Activated CD4-positive, CD25-positive, alpha-beta regulatory T cell treated with anti-CD3 and anti-CD28 coated beads, Interleukin-2, amount 50 U/mL, for 24 hours (primary cell): ENCODE measurements around the gene XCL1.
A peak's percentile ranks its signal among the peaks of the same experiment; 100 is the strongest.
"Not testable (repeated sequence)": the region's sequence is repeated elsewhere in the genome, so short reads cannot be mapped to it uniquely, and the experiment has no call there.

Source experiments
- ATAC-seq, 2 donors: fragments of 150-1000 bp; cut with Tn5 transposase; one replicate each; pipeline ENCODE4 v1.10.0; 2021; ENCODE audit warnings: mild to moderate bottlenecking in 1 of 2, moderate library complexity in 1 of 2

The XCL1 gene, protein sequence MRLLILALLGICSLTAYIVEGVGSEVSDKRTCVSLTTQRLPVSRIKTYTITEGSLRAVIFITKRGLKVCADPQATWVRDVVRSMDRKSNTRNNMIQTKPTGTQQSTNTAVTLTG

DNA sequence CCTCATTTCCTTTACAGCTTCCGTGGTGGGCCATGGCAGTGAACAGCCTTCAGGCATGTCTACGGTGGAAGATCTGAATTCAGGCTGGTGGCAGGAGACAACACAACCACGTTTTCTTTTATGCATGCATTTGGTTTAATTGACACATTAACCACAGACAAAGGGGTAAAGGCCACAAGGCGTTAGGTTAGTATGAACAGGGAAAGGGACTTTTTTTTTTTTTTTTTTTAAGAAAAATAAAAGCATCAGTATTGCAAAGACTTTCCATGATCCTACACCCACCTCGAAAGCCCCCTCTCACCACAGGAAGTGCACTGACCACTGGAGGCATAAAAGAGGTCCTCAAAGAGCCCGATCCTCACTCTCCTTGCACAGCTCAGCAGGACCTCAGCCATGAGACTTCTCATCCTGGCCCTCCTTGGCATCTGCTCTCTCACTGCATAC lies at the start of gene XCL1:
XCL1 (plus strand) TSS at position 361 of the 444 bp plus-strand sequence; CDS start at position 394, 33 bp downstream.
- ATAC-seq: not testable (repeated sequence)

DNA sequence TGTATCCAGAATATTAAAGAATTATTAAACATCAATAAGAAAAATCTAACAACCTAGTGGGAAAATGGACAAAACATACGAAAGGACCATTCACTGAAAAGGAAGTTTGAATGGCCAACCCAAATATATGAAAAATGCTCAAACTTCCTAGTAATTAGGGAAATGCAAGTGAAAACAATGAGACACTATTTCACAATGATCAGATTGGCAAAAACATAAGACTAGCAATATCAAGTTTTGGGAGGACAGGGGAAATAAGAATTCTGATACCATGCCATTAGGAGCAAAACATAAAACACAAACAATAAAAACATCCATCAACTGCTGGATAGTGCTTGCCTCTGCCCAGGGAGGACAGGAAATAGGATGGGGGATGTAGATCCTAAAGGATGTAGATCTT lies 46.9 kb upstream of the XCL1 start:
- ATAC-seq: no peak

DNA sequence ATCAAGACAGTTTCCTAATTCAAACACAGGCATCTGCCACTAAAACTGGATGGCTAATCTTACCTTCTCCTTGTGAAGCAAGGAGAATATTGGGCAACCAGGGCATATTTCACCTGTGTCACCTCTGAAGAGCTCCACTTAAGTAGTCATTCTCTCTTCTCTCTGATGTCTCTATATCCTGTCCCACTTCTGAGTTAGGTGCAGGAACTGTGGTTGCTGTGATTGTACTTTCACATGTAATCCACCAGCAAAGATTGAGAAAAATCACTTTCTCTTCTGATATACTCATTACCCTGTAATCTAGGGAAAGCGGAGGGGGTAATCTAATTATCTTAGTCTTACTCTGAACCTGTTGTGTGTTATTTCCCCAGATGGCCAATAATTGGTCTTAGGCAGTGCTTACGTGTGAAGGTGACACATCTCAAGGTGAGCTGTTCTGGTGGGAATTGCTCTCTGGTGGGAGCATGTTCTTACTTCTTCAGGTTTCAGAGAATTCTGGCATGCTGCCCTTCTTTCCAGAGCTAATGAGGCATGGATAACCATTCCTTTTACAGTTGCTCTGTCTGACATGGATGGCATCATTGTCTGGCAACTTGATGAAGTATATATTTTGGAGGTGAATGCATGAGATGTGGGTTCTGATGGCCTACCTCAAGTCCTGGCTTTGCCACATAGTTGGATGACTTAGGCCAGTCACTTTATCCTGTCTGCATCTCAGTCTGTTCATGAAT lies 44.6 kb upstream of the XCL1 start:
- ATAC-seq: peak; percentile 81 to 84

DNA sequence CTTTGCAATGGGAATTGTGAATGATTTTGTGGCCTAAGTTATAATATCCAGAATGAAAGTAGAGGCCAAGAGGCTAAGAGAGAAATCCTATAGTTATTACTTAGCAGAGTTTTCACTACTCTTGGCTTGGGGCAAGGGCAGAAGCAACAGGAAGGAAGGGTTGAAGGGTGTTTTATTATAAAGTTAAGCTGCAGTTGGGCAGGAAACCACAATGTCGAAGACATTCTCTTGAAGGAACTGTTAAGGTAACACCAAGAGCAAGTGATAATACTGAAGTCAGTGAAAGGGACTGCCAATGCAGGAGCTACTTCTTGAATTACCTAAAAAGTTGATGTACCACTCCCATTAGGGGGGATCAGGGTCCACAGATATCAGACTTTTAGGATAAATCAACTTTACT lies 40.9 kb upstream of the XCL1 start:
- ATAC-seq: peak; percentile 22 to 47

DNA sequence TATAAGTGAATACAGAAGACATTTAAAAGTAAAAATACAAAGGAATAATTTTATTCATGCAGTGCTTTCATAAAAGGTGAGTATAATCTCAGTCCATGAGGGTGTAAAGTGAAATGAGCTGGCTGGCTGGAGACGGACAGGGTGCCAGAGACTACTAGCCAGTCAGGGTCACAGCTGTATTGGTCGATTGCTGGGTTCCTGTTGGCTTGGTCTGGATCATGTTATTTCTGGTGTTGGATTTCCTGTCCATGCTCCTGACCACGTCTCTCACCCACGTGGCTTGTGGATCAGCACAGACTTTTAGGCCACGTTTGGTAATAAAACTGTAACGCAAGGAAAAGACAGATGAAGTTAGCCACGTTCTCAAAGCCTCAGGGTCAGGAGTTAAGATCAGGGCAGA lies 35.6 kb upstream of the XCL1 start:
- ATAC-seq: not testable (repeated sequence)

DNA sequence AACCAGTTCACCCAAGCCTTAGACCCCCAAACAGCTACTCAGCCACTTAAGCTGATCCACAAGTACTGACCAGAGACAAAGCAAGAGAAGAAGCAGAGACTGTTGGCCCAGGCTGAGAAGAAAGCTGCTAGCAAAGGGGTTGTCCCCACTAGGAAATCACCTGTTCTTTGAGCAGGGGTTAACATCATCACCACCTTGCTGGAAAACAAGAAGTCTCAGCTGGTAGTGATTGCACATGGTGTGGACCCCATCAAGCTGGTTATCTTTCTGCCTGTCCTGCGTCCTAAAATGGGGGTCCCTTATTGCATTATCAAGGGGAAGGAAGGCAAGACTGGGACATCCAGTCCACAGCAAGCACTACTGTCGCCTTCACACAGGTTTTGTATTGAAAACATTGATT lies 33.4 kb upstream of the XCL1 start:
- ATAC-seq: not testable (repeated sequence)

DNA sequence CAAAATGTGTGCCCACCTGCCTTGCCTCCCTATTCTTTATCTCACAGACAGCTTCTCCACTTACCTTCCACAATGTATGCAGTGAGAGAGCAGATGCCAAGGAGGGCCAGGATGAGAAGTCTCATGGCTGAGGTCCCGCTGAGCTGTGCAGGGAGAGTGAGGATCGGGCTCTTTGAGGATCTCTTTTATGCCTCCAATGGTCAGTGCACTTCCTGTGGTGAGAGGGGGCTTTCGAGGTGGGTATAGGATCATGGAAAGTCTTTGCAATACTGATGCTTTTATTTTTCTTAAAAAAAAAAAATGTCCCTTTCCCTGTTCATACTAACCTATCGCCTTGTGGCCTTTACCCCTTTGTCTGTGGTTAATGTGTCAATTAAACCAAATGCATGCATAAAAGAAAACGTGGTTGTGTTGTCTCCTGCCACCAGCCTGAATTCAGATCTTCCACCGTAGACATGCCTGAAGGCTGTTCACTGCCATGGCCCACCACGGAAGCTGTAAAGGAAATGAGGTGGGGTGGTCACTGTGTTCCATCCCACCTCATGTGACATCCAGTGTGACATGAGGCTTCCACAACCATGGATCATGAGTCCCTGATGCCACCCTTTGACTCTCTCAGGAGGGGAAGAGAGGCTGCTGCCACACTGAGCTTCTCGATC lies 32.4 kb upstream of the XCL1 start, which contains the start of gene XCL2:
XCL2 (minus strand) TSS at position 158 of the 659 bp plus-strand sequence; CDS start at position 125, 33 bp downstream.
- ATAC-seq: not testable (repeated sequence)

DNA sequence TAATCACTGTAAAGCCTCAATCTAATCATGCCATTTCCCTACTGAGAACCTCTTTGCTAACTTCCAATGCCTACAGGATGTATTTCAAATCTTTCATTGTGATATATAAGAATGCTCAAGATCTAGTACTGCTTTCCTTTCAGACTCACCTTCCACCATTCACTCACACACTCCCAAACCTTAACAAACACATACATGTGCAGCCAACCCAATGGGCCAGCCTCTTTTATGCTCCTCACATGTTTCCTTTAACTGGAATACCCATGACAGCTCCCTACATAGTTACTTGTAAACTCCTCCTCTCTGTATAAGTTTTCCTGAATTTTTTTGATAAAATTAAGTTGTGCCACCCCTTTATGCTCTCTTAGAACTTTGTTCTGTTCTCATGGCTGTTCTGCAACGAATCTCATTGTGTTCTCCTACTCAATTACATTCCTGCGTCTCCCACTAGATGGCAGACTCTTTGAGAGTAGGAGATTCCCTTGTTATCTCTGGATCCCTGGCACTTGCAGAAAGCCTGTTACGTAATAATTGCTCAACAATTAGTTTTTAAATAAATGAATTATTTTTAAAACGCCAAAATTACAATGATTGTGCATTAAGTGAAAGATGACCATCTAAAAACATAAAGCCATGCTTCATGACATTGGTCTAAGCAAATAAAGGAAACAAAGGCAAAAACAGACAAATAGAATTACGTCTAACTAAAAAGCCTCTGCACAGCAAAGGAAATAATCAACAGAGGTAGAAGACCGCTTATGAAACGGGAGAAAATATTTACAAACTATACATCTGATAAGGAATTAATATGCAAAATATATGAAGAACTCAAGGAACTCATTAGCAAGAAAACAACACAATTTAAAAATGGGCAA lies 30.5 kb upstream of the XCL1 start:
- ATAC-seq: not testable (repeated sequence)

DNA sequence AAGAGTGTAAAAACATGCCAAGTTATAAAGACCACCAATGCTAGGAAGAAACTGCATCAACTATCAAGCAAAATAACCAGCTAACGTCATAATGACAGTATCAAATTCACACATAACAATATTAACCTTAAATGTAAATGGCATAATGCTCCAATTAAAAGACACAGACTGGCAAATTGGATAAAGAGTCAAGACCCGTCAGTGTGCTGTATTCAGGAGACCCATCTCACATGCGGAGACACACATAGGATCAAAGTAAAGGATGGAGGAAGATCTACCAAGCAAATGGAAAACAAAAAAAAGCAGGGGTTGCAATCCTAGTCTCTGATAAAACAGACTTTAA lies 29.9 kb upstream of the XCL1 start:
- not testable (repeated sequence) for ATAC-seq

DNA sequence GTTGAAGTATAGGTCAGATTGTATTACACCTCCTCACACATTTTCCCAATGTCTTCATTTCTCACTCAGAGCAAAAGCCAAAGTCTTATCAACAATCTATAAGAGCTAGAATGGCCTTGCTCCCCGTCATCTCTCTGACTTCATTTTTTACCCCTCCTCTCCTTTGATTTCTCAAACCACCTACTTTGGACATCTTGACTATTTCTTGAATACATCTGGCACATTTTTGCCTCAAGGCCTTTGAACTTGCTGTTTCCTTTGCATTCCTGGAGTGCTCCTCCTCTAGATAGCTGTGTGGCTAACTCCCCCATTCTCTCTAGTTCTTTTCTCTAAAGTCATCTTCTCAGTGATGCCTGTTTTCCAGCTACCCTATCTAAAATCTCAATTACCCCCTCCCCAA lies 25.4 kb upstream of the XCL1 start:
- no peak for ATAC-seq

DNA sequence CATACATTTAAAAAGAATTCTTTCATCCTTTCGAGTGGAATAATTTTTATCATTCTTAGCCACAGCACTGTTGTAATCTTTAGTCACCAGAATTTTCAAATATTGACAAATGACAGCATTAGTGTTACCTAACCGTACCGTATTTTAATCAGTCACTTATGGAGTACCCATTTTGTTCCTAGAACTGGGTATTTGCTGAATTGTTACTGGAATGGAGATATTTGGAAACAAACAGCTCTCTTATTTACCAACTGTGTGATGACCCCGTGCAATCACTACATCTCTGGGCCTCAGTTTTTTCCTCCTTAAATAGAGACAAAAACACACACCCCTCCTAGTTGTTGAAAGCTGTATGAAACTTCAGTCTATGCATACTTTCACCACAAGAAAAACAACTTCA lies 24.7 kb upstream of the XCL1 start:
- ATAC-seq: no peak

DNA sequence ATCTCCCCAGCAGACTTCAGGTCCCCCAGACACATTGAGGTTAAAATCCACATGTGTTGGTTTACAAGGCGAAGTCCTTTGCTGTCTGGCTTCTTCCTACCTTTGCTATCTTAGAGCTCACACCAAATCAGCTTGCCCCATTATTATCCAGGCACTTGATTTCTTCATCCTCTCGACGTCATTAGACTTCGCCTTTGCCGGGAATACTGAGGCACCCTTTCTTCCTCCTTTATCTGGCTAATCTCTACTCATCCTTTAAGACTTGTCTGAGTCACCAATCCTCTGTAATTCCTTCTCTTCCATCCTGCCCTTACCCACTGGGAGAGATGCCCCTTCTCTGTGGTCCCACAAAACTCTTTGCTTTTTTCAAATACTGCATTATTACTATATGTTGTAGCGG lies 23.4 kb upstream of the XCL1 start:
- ATAC-seq: no peak

DNA sequence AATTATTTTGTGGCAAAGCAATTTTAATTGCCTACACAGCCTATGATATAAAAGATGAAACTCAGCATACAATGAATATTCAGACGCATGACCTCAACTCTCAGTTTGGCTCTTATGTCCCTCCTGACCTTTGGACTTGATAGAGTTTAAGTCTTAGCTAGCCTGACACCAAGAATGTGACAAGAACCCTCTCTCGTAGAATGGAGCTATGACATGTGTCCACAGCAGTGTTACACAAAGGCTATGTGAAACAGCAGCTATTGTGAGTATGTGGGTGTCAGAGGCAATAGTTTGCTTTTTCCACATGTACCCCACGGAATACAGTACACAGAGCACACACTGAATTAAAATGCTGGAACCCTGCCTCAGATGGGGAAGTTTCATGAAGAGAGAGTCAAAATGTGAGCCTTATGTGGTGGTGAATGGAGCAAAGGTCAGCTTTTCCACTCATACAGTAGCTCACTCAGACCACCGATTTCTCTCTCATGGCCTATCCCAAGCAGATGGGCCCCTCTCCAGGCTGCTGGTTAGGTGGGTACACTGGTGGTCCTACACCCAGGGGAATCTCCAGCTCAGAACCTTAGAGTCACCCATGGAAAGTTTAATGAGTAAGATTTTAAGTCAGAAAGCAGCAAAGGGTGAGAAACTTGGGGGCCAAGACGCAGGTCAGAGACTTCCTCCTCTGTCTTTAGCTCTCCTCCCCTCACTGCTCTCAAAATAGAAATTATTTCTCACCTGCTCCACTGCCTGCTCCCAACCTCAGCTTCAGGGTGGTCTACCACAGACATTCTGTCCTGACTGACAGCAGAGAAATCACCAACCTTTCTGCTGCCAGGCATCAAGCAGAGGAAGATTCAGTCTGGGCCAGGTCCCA lies 22.5 kb upstream of the XCL1 start:
- no peak for ATAC-seq

DNA sequence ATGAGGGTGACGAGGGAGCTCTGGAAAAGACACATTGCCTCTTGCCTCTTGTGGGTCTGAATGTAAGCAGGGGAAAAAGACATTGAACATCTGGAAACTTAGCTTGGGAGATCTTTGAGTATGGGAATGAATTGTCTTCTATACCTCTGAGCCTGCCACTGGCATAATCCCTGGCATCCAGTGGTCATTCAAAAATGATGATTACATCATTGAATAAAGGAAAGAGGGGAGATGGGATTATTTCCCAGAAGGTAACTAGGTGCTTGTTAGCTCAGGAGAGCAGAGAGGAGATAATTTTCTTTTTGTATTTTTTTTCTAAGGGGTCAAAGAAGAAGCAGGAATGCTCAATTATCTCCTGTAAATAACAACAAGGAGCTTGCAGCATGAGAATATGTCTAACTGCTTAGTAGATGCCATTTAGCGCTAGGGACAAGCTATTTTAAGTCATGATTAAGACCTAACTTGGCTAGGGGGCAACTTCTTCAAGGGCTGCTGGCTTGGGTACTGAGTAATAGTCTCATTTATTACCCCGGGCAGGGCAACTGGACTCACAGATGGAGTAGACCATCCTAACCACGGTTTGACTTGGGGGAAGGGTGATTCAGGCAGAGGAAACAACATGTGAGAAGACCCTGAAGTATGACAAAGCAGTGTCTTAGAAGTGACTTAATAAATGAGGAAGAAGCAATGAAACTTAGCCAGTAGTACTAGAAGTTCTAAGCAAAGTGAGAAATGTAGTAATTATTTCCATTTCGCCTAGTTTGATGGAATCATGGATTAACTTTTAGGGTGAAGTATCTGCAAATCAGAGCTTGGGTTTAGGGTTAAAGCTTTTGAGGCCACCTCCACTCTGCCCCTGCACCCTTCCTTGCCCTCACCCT lies 21.6 kb upstream of the XCL1 start:
- no peak for ATAC-seq

DNA sequence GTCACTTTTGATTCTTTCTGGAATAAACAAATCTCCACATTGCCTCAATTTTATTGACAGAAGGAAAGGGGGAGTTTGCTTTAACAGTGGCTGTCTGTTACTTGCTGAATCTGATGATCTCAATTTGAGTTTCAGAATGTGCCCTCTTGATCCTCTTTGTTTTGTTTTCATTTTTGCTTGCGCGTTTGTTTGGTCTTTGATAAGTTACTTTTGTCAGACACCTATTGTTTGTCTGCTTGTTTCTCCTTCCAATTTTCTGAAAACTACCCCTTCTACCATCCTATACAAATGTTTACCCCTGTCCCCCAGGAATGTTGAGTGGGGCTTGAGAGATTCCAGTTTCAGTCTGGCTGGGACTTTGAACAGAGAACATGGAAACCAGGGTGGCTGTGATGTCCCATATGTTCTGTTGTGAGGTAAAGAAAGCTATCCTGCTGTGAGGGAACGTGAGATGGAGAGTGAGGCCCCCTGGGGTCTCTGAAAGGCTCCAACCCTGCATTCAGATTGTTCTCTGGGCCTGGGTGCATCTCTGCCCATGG lies 20.8 kb upstream of the XCL1 start:
- ATAC-seq: no peak

DNA sequence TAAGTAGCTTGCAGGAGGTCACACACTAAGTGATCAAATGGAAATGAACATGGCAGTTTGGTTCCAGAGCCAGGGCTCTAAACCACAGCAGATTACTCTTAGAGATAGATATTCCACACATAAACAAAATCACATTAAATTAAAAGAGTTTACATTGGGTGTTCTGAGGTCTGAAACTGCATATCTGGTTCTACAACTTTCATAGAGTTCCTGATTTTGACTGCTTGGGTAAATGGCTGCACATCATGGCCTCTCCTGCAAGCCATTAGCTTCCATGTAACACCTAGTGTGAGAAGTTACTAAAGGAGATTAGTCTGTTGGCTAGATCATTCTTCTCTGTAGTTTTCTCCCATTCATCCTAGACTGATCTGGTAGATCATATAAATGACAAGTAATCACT lies 19.8 kb upstream of the XCL1 start:
- no peak for ATAC-seq

DNA sequence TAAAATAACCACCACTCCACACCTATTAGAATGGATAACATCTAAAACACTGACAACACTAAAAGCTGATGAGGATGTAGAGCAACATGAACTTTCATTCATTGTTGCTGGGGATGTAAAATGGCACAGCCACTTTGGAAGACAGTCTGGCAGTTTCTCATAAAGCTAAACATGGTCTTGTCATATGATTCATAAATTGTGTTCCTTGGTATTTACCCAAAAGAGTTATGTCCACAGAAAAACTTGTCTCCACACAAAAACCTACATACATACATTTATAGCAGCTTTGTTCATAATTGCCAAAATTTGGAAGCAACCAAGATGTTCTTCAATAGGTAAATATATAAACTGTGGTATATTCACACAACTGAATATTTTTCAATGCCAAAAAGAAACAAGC lies 16.0 kb upstream of the XCL1 start:
- no peak for ATAC-seq

DNA sequence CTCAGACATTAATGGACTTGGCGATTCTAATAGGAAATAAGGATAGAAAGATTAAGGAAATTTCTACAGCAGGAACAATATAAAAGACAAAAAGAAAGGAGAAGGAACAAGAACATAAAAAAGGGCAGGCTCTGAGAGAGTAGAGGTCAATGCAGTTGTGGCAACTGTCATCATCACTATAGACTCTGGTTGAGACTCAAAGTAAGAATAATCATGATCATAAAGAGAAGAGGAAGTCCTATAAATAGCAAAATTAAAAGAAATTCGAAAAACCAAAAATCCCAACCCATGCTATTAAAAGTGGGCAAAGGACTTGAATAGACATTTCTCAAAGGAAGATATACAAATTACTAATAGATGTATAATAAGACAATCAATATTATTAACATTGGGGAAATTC lies 14.4 kb upstream of the XCL1 start:
- ATAC-seq: no peak

DNA sequence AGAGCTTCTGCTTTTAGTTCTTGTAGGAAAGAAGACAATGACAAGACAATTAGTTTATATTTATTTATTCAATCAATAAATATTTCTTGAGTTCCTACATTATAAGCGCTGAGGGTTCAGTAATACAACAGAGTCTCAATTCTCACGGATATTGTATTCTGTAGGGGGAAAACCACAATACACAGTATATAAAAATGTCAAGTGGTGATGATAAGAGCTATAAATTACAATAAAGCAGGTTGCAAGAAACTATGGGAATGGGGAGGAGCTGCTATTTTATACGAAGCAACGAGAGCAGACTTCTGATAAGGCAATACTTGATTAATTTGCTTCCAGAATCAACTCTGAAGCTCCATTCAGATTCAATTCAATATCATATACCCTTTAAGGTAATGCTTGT lies 10.6 kb upstream of the XCL1 start:
- no peak for ATAC-seq

DNA sequence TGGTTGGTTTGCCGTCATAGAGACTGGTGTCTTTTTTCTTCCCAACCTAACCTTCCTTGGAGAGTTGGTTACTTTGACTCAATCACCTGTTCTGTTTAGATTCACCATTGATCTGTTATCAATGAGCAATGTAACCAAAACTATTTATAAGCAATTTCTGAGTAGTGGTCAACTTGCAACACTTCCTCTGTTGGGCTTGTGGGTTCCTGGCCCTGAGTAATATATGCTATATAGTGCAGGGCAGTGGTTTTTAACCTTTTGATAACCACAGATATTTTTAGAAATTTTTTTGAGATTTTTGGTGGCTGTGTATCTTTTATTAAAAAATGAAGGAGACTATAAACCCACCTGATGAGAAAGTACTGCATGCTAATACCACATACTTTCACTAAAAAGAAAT lies 9.4 kb upstream of the XCL1 start:
- ATAC-seq: no peak

DNA sequence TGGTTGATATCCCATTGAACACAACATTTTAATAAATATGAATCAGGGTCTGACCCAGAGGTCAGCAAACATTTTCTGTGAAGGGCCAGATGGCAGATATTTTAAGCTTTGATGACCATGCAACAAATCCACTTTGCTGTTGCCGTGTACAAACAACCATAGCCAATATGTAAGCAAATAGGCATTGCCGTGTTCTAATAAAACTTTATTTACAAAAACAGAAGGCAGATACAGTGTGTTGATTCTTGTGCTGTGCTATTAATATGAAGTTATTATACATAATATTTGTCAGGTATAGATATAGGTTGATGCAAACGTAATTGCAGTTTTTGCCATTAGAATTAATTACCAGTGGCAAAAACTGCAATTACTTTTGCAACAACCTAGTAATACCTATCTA lies 8.8 kb upstream of the XCL1 start:
- ATAC-seq: no peak
